Measurements from ENCODE around the gene CRABP2.

Gene CRABP2

GRCh38 chr1:156689035-156689952 is 16.1 kb downstream of the CRABP2 start:
- peak; percentile 89 for DNase-seq

GRCh38 chr1:156684227-156684782 is 21.1 kb downstream of the CRABP2 start:
- peak; percentile 63 for DNase-seq

DNA sequence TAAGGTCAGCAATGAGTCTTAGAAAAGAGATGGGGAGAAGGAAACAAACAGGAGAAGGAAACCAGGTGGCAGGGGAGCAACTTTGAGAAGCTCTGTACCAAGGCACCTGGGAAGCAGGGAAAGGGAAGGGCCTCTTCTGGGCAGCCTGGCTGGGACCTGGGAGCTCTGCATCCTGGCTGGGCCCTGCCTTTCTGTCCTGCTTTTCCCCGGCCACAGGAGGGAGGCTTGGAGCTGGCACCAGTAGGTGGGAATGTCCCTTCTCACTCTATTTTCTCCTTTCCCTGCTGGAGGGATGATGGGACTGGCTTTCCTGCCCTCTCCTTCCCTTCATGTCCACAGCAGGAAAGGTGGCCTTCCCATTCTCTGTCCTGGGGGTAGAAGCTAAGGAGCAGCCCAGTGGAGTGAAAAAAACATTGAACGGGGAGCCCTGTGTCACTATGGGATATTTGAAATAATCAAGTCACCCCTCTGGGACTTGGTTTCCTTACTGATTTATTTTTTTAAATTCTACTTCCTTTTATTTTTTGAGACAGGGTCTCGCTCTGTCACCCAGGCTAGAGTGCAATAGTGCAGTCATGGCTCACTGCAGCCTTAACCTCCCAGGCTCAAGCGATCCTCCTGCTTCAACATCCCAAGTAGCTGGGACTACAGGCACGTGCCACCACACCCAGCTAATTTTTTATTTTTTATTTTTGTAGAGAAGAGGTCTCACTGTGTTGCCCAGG is 23.1 kb downstream of the CRABP2 start:
- no peak for DNase-seq

DNA sequence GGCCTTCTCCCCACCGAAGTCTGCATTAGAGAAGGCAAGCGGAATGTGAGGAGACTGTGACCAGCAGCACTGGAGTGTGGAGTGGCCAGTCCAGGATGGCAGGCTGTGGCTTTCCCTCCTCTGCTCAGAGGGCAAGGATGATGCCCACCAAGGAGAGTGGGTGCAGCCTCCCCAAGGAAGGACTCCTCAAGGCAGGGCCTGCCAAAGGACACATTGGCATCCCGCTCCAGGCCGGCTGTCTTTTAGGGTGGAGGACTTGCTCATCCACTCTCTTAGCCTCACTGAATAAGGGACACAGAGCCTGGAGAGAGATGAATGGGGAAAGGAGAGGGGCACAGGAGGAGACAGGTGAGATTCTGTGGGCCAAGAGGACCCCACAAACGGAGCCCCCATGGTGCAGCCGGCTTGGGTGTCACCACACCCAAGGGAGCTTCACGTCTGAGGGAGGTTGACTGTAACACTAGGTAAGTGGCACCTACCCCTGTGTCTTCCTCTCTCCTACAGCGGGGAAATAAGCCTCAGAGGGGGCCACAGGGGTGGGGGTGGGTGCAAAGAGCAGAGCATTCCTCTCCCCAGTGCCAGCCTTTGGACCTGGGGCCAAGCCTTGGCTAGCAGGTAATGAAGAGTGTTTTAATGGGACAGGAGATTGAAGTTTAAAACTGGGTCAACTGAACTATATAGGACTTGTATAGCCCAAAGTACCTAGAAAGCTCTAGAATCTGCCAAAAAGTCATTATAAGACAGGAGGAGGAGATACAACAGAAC is 24.0 kb downstream of the CRABP2 start:
- DNase-seq, result no peak

DNA sequence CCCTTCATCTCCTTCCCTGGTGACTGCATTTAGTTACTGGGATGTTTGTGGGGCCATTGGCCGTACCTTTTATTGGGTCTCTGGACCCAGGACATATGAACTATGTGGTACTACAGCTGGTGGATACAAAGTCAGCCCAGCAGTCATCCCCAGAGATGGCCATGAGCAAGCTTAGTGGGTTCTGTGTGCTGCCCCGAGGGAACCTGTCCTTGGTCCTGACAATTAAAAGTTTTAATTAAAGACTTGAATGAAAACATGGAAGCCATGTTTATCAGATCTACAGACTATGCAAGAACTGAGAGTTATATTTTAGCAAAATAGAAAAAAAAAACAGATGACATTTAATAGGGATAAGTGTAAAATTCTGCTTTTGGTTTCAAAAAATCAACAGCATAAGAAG is 25.3 kb downstream of the CRABP2 start:
- DNase-seq, result no peak

DNA sequence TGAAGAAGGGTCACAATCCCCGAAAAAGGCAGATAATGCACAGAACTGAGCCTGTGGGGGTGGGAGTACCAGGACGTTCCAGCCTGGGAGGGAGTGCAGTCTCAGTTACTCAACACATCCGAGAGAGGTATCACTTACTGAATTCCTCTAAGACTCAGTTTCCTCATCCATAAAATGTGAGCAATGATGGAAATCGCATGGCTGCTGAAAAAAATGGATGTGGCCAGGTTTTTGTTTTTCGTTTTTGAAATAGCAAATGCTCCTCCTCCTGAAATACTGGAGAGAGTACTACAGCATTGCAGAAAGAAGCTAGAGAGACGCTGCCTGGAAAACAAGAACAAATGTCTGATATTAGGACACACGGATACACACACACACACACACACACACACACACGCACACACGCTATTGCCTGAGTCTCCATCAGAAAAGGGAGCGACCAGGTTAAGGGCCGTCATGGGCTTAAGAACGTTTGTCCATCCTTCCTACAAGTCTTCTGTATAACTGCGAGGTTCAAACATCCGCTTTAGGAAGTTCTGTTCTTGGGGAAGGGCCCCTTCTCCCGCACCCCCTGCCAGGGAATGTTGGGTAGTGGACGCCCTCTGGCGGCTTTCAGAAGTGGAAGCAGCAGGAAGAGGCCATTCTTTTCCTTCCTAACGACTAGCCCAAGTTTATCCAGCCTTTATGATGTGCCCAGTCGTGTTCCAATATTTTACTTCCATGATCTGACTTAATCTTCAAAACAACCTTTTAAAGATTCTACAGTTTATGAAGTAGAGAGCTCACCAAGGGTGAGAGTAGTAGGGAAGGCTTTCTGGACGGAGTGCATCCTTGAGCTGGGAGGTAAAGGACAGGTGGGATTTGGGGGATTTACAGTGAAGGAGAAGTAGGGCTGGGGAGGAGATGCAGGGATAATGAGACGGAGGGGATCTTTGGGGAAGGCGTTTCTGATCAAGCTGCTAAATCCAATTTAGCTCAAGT is 27.5 kb downstream of the CRABP2 start:
- peak; percentile 86 for DNase-seq

GRCh38 chr1:156676820-156677615 is 28.4 kb downstream of the CRABP2 start, which contains the start of gene NES:
Gene NES (minus strand): TSS chr1:156677407. CDS start chr1:156677264, 143 bp downstream.
- peak; percentile 40 for DNase-seq

DNA sequence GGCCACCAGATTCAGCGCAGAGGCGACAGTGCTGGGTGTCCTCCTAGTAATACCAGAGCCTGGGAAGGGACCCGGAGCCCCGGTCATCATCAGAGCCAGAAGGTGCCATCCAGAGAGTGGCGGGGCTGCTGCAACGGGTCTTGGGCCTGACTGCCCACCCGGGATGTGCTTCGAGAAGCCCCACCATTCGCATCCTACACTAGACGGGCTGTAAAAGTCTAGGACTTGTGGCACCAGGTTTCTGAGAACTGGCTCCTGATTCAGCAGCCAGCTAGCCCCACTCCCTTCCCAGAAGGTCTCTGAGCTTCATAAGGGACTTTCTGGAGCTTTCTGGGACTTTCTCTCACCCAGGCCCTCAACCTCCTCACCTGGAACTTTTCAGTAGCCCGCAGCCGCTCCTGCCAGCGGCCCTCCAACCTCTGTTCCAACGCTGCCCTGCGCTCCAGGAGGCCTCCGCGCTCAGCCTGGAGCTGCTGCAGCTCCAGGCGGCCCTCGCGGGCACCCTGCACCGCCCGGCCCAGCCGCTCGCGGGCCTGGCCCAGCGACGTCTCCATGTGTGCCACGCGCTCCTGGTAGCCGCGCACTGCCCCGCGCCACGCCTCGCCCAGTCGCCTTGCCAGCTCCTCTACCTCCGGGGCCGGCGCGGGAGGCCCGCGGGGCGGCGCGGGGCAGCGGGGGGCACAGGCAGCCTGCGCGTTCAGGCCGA is 29.1 kb downstream of the CRABP2 start:
- DNase-seq, result no peak

- DNase-seq, result peak; percentile 68
Observed at GRCh38 chr1:156675210-156676113, 29.9 kb downstream of the CRABP2 start.

- no peak for DNase-seq
Observed at GRCh38 chr1:156673387-156674121, 31.8 kb downstream of the CRABP2 start.

- no peak for DNase-seq
Observed at GRCh38 chr1:156671804-156672203, 33.6 kb downstream of the CRABP2 start.

- no peak for DNase-seq
Observed at GRCh38 chr1:156670791-156671190, 34.6 kb downstream of the CRABP2 start.

- DNase-seq, result no peak
Observed at GRCh38 chr1:156670359-156670758, 35.0 kb downstream of the CRABP2 start.

- no peak for DNase-seq
Observed at GRCh38 chr1:156669794-156670193, 35.6 kb downstream of the CRABP2 start.

DNA sequence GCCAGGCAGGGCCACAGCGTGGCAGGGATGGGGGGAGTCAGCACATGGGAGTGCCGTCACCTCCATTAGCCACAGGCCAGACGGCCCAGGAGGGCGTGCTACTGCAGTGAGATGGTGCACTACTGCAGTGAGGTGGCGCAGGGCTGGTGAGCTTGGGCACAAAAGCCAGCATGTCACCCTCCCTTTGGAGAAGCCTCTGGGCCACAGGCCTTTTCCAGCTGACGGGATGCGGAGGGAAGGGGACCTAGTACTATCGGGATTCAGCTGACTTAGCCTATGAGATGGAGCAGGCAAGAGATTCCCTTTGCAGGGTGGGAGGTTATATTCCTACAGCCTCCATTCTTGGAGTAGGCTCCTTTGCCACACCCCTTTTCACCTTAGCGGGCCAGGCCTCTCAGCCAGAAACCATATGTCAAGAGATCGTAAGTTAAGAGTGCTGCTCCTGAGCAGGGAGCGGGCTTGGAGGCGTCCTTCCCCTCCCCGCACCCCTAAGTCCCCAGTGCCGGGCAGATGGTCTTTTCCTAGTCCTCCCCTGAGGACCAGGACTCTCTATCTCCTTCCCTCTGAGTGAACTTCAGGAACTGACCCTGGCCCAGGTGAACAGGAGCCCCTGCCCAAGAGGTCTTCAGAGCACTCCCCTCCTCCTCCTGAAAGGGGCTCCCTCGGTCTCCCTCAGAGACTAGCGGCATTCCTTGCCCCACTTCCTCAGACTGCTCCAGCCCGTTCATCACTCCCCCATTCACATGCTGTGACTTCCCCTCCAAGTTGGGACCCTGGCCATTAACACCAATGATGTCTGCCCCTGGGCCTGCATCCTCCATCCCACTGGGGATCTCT is 36.4 kb downstream of the CRABP2 start:
- DNase-seq, result no peak

DNA sequence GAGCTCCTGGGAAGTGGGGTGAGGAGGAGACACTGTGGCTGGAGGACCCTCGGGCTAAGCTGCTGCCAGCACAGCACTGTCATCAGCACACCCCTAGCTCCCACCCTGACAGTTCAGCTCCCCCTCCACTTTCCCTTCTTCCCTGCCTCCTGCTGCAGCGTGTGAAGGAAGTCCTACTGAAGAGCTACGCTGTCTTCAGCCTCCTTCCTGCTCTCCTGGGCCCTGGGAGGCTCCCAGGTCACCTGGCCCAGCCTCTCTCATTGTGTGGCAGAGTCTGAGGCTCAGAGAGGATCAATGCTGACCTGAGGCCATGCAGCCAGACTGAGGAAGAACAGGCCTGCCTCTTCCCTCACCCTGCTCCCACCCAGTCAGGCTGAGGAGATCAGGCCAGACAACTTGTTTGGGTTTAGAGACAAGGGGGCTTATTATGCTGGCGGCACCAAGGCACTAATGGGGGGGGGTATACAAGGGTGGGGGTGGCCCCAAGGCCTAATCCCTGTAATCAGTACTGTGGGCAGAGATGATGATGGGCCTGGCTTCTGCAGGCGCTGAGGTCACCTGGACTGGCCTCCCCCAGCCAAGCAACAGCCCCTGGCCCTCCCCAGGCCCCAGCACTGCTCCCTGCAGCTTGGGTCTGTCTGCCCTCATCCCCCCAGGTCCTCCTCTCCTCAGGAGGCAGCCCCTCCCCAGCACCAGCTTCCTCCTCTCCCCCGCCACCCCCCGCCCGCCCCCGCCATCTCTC is 37.2 kb downstream of the CRABP2 start:
- DNase-seq, result no peak

GRCh38 chr1:156667610-156667967 is 37.8 kb downstream of the CRABP2 start:
- DNase-seq, result peak; percentile 55
